AG09309 (cell line): ENCODE results near the gene SAPCD2.

Experiments used
- DNase-seq: peaks from one replicate; pipeline ENCODE4 v3.0.0-alpha.2; 2010; ENCODE audit warnings: low read depth
- H3K4me3 ChIP-seq: 2 replicates; pipeline ENCODE4 v1.5.1; 2011; ENCODE audit warnings: mild to moderate bottlenecking, low read depth, low read length, moderate library complexity; ENCODE audit not compliant: control insufficient read depth
- TF ChIP-seq, protein P1 (sequence below): IDR thresholded peaks from 2 replicates; pipeline ENCODE4 v1.5.1; 2011; ENCODE audit warnings: mild to moderate bottlenecking, low read depth, low read length, inconsistent platforms; ENCODE audit not compliant: insufficient read depth, control insufficient read depth; ENCODE audit errors: missing control alignments

Gene SAPCD2

GRCh38 chr9:137062384-137062783, 8.0 kb downstream of the SAPCD2 start:
- no peak for DNase-seq
- H3K4me3 ChIP-seq = no peak overlapping the region
- TF ChIP-seq, protein P1, sequence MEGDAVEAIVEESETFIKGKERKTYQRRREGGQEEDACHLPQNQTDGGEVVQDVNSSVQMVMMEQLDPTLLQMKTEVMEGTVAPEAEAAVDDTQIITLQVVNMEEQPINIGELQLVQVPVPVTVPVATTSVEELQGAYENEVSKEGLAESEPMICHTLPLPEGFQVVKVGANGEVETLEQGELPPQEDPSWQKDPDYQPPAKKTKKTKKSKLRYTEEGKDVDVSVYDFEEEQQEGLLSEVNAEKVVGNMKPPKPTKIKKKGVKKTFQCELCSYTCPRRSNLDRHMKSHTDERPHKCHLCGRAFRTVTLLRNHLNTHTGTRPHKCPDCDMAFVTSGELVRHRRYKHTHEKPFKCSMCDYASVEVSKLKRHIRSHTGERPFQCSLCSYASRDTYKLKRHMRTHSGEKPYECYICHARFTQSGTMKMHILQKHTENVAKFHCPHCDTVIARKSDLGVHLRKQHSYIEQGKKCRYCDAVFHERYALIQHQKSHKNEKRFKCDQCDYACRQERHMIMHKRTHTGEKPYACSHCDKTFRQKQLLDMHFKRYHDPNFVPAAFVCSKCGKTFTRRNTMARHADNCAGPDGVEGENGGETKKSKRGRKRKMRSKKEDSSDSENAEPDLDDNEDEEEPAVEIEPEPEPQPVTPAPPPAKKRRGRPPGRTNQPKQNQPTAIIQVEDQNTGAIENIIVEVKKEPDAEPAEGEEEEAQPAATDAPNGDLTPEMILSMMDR = no peak

DNA sequence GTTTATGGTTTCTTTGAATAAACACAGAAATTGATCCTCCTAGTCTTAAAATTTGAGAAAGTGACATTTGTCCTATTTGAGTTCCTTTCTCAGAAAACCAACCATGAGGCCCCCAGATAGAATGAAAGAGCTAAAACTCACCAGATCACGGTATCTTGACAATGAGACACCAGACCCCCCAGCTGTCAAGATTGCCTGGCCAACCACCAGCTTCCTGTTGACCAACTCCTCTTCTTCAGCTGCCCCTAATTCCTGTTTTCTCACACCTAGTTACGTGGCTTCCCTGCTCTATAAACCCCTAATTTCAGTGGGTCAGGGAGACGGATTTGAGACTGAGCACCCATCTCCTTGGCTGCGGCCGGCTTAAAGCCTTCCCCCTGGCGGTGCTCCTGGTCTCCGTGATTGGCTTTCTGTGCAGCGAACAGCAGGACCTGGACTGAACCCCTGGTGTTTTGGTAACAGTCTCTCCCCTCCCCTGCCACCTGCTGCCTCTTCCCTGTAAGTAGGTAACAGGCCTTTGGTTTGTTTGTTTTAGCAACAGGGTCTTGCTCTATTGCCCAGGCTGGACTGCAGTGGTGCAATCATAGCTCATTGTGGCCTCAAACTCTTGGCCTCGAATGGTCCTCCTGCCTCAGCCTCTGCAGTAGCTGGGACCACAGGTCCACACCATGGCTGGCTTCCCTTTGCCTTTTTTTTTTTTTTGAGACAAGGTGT, 11.7 kb downstream of the SAPCD2 start:
- no peak overlapping the region for H3K4me3 ChIP-seq
- TF ChIP-seq, protein P1 = no peak
- no peak for DNase-seq

DNA sequence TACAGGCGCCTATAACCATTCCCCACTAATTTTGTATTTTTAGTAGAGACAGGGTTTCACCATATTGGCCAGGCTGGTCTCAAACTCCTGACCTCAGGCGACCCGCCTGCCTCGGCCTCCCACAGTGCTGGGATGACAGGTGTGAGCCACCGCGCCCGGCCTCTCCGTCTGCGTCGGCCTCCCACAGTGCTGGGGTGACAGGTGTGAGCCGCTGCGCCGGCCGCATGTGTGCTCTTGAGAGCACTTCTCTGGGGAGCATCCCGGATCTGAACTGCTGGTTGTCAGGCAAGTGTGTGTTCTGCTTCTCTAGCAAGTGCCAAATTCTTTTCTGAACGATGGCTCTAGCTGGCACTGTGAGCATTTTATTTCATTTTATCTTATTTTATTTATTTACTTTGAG, 12.8 kb downstream of the SAPCD2 start:
- no peak overlapping the region for H3K4me3 ChIP-seq
- TF ChIP-seq, protein P1 = no peak
- no peak for DNase-seq

DNA sequence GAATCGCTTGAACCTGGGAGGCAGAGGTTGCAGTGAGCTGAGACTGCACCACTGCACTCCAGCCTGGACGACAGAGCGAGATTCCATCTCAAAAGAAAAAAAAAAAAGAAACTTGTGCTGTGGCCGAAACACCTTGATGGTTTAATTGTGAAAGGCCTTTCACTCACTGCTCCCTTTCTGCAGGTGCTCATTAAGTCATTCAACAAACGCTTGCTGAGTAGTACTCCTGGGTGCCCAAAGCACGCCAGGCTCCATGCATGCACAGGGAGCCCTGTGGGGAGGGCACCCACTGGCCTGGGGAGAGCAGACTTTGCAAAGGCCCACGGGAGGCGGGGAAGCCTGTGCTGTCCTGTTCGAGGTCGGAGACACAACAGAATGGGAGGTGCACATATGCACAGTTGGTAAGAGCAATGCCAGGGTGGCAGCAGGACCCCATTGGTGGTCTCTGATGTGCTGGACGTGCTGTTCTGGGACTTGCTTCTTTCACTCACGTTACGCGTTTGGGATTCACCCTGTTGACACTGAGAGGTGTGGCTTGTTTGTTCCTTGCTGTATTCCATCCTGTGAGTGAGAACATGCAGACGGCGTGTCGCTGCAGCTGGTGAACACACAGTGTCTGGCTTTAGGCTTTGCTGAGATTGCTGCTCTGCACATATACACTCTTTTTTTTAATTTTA, 13.5 kb downstream of the SAPCD2 start:
- DNase-seq = no peak
- H3K4me3 ChIP-seq = no peak overlapping the region
- TF ChIP-seq, protein P1 = no peak

DNA sequence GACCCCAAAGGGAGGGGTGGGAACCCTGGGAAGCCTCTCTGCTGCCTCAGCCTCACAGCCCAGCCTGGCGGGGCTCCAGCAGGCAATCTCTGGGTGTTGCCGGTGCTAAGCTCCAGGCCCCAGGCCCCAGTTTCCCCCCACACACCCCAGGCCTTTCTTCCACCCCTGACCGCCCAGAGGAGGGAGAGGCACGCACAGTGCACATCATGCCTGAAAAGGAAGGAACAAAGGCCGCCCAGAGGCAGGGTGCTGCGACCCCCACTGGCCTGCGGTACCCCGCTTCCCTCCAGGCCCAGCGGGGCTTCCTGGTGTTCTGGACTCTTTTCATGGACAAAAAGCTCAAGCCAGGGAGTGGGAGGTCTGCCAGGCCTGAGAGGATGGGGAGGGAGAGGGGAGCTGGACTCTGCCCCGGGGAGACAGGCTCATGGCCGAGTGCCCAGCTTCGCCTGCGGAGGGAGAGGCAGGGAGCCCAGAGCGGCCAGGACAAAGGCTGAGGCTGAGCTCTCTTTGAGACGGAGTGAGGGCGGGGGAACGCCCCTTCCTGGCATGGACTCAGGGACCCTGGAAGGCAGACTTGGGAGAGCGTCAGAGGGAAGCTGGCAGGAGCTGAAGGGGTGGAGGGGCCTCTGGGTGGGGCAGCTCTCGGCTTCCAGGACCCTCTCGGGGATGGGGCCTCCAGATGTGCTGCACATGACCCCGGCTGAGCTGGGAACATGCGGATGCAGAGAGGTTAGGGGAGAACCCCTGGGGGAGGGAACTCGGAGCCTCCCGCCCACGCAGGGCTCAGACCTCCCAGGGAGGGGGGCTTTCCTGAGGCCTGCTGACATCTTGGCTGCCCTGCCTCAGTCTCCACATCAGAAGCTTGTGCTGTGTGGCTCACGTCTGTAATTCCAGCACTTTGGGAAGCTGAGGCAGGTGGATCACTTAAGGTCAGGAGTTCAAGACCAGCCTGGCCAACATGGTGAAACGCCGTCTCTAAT, 14.7 kb downstream of the SAPCD2 start:
- H3K4me3 ChIP-seq = no peak overlapping the region
- DNase-seq = no peak
- TF ChIP-seq, protein P1 = no peak

DNA sequence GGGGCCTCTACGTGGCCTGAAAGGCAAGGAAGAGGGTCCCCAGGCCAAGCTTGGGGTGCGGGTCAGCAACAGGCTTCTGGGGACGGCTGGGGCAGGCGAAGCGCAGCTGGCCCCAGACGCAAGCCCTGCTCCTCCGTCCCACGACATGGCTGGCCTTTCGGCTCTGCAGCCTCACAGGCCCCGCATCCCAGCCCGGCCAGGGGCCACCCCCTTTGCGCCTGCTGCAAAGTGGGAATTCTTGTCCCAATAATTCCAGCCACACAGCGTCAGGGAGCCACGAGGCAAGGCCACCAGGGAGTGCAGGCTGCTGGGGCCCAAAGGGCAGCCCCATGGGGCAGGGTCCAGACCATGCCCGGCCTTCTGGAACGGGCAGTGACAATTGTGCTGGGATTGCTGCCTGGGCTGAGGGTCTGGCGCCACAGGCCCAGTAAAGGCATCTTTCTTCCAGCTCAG, 15.4 kb downstream of the SAPCD2 start:
- no peak for DNase-seq
- H3K4me3 ChIP-seq = no peak overlapping the region
- TF ChIP-seq, protein P1 = no peak
